Endometrial microvascular endothelial cells (primary cell): ENCODE measurements around the gene MYO6. TPM values are rescaled to one million over a fixed set of nuclear protein-coding genes. Genes with fewer than 3 reads are reported as not detected.

ENCODE experiments used
- in situ Hi-C: cut with HindIII; loops from 2 replicates; pipeline ENCODE4 v1.10.0; 2017; ENCODE audit warnings: low sequenced_read_pairs, low pct_unique_long_range_greater_than_20kb; ENCODE audit errors: inconsistent ontology term
- total RNA-seq: library from RNA; depleted of rRNA; stranded (reverse); fragments of >200 nt; gene quantifications from one replicate; pipeline ENCODE4 v1.2.3, GENCODE V29; 2015; ENCODE audit errors: inconsistent ontology term

Gene MYO6
- total RNA-seq, 1 donor from 2014 or later: 21.2 TPM

- in situ Hi-C loops: no loop called here
Observed at GRCh38 chr6:75813476-75814250, 64.6 kb downstream of the MYO6 start.

- in situ Hi-C loops: no loop called here
Observed at GRCh38 chr6:75815756-75816155, 66.7 kb downstream of the MYO6 start.

GRCh38 chr6:75818098-75818855 is 69.2 kb downstream of the MYO6 start:
- in situ Hi-C loops: no loop called here

GRCh38 chr6:75819776-75820487 is 70.9 kb downstream of the MYO6 start:
- in situ Hi-C loops: no loop called here

GRCh38 chr6:75824160-75824559 is 75.1 kb downstream of the MYO6 start:
- in situ Hi-C loops: no loop called here

- in situ Hi-C loops: no loop called here
Observed at GRCh38 chr6:75827163-75827562, 78.1 kb downstream of the MYO6 start.

GRCh38 chr6:75830959-75831885 is 82.2 kb downstream of the MYO6 start:
- in situ Hi-C loops: no loop called here

- in situ Hi-C loops: no loop called here
Observed at GRCh38 chr6:75834447-75834846, 85.4 kb downstream of the MYO6 start.

GRCh38 chr6:75842191-75842590 is 93.2 kb downstream of the MYO6 start:
- in situ Hi-C loops: no loop called here

GRCh38 chr6:75842732-75843131 is 93.7 kb downstream of the MYO6 start:
- in situ Hi-C loops: no loop called here

GRCh38 chr6:75843396-75843795 is 94.4 kb downstream of the MYO6 start:
- in situ Hi-C loops: no loop called here

- in situ Hi-C loops: no loop called here
Observed at GRCh38 chr6:75848274-75848673, 99.2 kb downstream of the MYO6 start.

GRCh38 chr6:75849329-75850025 is 100.4 kb downstream of the MYO6 start:
- in situ Hi-C loops: no loop called here

- in situ Hi-C loops: no loop called here
Observed at GRCh38 chr6:75850026-75850833, 101.2 kb downstream of the MYO6 start.

- in situ Hi-C loops: no loop called here
Observed at GRCh38 chr6:75852721-75853120, 103.7 kb downstream of the MYO6 start.

- in situ Hi-C loops: no loop called here
Observed at GRCh38 chr6:75853806-75854205, 104.8 kb downstream of the MYO6 start.

GRCh38 chr6:75855052-75855451 is 106.0 kb downstream of the MYO6 start:
- in situ Hi-C loops: no loop called here
